GM18868 (cell line): Measurements from ENCODE around the gene CCDC102B.
A peak's percentile ranks its signal among the peaks of the same experiment; 100 is the strongest.
"Not testable (repeated sequence)": the region's sequence is repeated elsewhere in the genome, so short reads cannot be mapped to it uniquely, and the experiment has no call there.

ENCODE experiments used
- ATAC-seq: cut with Tn5 transposase; IDR thresholded peaks from one replicate; pipeline ENCODE4 v1.9.1; 2021; ENCODE audit warnings: mild to moderate bottlenecking, moderate library complexity; ENCODE audit not compliant: unreplicated experiment

The CCDC102B gene

DNA sequence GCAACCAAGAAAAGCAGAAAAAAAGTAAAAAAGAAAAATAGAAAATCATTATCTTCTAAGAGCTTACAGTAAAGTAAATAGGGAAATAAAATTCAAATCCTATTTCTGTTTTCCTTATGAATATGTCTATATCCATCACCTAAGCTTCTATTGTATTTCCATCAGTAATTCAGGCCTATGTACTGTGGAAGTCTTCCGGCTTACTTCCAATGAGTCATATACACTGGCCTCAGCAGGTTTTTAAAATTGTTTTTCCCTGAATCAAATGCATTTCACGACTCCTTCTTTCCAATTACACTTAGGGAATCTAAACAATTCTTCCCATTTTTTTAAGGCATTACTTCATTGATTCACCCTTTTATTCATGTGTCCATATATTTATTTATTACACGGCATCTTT, 164.7 kb downstream of the CCDC102B start:
- ATAC-seq: no peak

DNA sequence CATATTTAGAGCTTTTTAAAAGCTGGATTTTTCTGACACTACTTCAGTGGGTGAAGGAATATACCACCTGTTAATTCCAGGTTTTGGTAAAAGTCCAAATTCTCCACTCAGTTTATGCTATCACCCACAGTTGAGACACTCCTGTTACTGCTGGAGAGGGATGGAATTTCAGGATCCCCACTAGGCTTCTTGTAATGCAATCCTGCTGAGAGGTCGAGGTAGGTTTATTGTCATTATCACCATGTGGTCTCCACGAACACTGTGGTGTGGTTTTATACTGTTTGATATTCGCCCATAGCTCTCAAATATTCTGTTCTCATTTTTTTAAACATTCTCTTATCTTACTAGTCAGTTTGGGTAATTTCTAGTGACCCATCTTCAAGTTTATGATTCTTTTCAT, 167.9 kb downstream of the CCDC102B start:
- ATAC-seq: no peak

DNA sequence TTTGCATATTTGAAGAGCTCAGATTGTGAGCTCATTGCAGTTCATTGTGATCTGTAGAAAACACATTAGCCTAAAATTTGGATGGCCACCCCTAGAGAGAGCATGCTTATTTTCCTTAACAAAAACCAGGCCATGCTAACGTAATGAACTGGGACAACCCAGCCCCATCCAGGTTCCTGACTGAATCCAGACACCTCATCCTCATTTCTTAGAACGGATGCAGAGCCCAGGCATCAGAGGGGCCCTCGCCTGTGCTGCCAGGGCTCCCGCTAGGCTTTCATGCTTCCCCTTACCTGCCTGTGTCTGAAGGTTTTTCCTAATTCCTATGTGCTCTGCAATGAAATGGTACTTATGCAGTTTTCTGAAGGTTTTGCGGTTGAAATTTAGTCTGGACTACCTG, 171.1 kb downstream of the CCDC102B start:
- no peak for ATAC-seq

DNA sequence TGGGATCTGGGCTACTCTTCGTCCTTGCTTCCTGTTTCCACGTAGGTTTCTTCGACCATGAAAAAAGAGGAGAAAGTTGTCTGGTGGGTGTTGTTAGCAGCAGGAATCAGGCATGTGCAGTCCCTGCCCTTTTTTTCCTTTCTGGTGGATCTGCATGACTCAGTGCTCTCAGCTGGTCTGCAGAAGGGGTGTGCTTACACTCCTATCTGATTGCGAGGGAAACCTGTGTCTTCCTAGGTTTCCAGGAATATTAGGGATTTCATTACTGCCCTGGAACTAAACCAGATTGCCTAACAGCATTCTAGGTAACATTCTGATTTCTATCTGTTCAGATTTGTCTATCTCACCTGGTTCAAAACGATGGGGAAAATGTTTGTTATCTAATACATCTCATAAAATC, 174.3 kb downstream of the CCDC102B start:
- ATAC-seq: no peak

DNA sequence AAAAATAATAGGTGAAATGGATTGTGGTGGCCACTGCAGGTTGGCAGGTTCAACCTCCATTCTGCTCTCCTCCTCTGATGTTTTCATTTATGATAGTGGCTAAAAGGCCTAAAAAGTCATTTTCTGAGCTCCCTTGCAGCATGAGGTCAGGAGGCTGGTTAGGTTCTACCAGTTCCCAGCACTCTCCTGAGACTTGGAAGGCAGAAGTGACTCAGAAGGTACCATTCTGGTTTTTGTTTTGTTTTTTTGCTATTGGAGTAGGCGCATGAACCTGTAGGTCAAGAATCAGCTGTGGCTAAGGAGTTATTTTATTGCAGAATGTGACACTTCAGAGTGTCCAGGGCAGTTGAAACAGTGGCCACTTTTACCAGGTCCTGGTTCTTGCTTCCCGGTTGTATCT, 181.9 kb downstream of the CCDC102B start:
- ATAC-seq: no peak

DNA sequence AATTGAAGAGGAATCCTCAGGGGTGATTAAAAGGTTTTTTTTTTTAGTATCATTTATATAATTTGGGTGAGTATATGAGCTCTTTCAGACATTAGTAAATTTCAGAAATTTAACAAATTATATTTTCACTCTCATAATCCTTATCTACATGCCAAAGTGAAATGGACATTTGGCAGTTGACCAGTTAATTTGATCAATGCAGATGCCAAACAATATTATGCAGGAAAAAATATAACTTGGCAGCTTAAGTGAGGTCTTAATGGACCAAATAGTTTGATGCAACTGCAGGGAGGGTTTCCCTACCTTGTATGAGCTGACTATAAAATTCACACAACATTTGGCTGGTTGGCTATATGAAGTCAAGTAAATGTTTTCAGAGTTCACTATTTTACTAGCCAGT, 185.2 kb downstream of the CCDC102B start:
- no peak for ATAC-seq

DNA sequence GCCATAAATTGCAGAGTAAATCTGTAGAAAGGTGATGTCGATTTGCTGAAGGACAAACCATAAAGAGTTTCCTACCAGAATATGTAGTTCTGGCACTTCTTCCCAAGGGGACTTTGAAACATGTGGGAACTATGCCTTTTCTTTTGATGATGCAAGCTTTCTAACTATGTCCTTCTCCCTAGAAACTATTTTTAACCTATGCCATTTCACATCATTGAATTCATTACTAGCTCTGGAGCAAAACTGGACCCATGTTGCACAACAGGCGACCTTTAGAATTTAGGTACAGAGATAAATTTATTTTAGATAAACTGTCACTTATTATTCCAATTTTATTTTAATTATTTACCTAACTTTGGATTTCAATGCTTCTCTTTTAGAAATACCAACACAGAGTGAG, 186.5 kb downstream of the CCDC102B start:
- ATAC-seq: no peak

DNA sequence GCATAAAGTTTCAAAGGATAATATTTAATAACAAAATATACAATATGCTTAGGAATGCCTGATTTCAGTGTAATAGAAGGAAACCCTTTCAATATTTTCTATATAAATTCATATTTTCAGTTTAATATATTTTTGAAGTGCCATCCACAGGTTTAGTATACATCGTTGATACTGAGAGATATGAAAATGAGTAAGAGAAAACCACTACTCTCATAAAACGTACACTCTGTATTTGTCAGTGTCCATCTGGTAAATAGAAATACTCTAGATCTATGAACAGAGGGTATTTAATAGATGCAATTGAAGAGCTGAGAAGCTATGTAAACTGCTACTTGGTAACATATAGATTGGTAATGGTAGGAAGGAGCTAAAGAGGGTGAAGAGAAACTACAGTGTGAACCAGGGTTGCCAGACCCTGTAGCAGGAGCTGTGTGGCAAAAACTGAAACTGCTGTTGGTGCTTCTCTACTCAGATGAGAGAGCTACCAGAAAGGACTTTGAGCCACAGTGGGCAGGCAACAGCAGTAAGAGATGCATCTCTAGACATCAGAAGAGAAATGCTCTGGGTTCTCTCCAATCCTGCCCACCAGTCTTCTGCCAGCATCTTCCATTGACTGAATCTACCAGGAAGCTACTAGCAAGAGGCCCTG, 187.4 kb downstream of the CCDC102B start:
- ATAC-seq: peak; percentile 79

DNA sequence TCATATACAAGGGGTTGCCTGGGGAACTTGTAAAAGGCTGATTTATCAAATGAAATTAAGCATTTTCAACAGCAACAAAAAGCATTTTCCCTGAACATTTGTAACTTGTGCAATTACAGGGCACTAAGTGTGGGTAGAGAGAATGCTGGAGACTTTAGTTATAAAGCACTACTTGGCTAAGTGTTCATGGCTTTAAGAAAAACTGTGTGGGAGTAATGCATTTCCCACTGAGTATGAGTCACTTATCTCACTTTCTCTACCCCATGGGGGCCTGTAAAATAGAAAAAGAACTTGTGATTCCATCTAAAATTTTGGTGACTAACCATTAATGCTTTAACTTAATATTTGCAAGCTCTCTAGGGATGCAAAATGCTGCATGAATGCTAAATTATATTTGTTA, 193.4 kb downstream of the CCDC102B start:
- ATAC-seq: peak; percentile 84

DNA sequence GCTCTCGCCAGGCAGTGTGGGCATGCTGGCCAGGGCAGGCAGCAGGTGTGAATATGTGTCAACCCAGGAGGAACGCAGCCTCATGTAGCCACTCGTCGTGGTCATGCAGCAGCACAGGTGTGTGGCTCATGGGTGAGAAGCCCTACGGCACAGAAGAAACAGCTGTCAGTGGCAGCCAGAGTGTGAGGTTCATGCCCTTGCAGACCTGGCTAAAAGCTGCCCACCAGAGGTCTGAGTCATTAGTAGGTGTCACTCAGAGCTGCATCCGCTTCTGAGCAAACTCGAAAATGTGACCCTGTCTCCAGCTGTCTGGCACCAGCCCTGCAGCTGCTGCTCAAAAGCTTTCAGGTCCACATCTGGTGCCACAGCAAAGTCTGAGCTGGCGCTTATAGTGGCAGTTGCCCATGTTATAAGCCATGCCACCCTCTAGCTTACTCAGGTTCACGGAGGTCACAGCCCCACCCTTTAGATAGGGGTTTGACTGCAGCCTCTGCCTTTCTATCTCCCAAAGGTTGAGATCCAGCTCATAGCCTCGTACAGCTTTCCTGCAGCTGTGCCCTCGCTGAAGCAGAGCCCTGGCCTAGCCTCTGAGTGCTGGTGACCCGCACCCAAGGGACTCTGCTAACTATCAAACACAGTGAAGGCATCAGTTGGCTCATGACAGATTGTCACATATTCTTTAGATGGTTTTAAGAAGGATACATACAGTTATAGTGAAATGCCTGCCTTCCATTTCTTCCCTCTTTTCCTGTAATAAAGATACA, 195.0 kb downstream of the CCDC102B start:
- peak; percentile 69 for ATAC-seq

DNA sequence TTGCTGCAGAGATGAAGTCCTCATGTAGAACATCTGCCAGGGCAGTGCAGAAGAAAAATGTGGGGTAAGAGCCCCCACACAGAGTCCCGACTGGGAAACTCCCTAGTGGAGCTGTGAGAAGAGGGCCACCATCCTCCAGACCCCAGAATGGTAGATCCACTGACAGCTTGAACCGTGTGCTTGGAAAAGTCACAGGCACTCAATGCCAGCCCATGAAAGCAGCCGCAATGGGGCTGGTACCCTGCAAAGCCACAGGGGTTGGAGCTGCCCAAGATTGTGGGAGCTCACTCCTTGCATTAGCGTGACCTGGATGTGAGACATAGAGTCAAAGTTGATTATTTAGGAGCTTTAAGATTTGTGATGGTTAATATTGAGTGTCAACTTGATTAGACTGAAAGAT, 197.8 kb downstream of the CCDC102B start:
- no peak for ATAC-seq

DNA sequence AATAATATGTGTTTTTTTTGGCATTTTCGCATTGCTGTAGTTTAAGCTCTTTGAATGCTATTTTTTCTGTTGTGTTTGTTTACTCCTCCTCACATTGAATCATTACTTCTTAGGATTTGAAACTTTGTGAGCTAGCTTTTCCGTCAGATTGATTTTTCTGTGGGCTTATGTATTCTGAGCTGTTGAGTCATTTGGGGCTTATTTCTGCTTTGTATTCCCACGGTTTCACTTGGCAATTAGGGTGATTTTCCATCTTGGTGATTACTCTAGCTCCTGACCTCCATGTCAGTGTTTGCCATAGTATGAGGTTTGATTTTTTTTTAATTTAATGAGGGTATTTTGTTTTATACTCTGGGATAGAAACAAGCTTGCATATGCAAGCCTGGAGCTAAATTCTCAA, 200.0 kb downstream of the CCDC102B start:
- ATAC-seq: no peak

DNA sequence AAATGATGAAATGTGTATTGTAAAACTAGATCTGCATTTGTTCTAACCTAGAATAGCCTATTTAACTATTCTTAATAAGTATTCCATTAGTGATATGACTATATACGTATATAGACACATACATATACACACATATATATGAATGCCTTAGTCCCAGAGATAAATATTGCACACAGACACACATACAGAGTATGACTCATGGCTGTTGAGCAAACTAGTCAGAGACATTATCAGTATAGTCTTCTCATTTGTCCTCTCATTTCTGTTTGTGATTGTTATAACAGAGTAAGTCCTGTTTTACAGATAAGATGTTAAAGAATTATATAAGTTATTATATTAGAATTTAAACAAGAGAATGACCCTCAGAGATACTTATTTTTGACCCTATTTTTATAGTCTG, 202.5 kb downstream of the CCDC102B start:
- ATAC-seq: no peak

DNA sequence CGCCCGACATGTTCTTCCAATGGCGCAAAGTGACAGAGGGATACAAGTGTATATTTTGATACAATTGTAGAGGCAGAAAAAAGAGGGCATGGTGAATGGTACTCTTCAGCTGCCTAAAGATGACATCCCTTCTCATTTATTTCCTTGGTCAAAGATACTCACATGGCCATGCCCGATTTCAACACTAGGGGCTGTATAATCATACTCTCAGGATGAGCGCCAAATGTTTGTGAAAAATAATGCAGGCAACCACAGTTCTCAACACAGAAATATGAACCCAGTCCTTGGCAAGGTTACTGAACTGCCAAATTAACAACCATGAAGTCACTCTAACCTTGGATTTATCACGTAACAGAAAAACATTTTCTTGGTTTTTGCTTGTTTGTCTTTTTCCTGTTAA, 204.4 kb downstream of the CCDC102B start:
- ATAC-seq: peak; percentile 41

DNA sequence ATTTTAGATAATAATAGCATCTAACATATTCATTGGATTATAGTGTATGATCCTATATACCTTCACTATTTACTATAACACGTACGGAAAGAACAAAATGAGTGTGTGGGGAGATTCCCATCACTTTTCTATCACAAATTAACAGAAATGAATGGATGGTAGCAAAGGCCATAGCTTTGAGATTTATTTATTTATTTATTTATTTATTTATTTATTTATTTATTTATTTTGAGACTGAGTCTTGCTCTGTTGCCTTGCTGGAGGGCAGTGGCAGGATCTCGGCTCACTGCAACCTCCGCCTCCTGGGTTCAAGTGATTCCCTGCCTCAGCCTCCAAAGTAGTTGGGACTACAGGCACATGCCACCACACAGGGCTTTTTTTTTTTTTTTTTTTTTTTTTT, 208.3 kb downstream of the CCDC102B start:
- not testable (repeated sequence) for ATAC-seq

DNA sequence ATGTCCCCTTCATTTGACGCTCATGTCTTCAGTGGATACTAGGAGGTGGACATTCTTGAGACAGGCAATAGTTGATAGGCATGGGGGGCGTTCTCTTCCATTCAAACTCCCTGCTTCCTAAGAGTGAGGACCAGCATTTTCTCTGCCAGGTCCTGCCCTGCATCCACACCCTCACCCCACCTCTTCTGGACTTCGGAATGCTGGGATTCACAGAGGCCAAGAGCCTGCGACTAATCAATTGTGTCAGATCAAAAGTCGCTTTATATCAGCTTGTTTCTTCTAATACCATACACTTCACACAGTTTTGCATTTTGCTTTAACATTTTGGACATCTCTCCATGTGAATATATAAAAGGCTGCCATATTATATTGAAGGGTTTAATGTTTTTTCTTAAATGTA, 210.7 kb downstream of the CCDC102B start:
- ATAC-seq: no peak

DNA sequence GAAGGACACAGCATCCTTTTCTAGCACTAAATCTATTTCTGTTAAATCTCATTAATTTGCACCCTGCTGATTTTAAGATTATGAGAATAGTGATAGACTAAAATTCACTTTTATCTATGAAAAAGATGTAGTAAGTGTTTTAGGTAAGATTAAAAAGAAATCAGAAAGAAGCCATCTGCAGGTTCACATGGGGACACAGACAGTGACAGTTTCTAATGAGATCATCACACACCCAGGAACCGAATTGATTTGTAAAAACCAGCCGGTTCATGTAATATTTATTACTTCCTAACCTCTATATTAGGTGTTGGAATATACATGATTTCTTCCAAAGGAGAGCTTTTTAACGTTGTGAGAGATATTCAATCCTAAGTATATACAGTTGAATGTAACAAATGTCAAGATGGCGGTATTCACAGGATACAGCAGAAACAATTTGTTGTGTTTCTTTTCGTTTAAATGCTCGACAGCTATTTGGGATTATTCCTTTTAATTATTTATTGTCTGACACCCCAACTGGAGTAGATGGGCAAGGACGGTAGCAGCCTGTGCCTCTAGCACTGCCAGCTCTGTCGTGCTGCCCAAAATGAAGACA, 223.4 kb downstream of the CCDC102B start:
- ATAC-seq: no peak

DNA sequence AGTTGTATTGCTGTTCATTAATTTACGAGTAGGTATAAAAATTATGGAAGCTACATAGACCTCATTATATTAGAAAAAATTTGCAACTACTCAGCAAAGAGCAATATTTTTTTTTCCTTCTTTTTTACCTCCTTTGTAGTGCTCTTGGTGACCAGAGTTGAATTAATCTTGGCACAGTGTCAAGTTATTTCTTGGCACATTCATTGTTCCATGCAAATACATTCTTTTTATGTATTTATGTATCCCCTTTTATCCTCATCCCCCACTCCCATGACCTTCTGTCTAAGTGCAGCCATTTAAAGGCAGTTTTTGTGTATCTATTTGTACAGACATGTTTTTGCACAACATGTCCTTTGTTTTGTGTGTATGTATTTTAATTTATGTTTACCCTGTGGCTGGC, 224.5 kb downstream of the CCDC102B start:
- no peak for ATAC-seq

DNA sequence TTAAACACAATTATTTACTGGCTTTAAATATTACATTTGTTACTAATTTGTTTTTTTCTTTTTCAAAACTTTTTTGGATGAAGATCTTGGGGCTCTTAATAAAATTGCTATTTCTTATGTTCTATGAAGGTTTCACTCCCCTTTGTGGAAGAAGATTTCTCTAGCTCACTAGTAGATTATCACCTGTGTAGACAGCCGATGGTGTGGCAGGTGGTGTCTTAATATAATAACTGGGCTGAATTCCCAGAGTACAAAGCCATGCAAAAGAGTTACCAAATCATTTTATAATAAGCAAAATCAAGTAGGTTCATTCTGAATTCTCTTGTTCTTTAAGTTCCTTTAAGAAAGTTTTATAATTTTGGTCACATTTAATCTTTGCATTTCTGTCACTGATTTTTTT, 233.7 kb downstream of the CCDC102B start:
- ATAC-seq: no peak

DNA sequence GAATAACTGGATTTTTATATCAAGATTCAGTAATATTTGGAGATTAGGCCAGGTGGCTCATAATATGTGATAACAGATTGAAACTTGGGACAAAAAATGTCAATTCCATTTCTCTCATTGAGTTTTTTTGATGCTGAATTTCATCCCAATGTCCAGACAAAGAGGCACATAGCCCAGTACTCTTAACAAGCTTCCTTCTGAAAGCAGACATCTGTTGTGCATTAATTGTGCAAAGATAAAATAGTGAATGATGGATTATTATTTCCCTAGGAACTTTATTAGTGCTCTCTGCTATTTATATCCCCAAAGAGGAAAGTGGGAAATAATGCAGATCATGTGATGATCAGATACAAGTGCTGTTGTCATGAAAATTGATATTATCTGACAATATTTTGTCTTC, 234.1 kb downstream of the CCDC102B start:
- no peak for ATAC-seq

DNA sequence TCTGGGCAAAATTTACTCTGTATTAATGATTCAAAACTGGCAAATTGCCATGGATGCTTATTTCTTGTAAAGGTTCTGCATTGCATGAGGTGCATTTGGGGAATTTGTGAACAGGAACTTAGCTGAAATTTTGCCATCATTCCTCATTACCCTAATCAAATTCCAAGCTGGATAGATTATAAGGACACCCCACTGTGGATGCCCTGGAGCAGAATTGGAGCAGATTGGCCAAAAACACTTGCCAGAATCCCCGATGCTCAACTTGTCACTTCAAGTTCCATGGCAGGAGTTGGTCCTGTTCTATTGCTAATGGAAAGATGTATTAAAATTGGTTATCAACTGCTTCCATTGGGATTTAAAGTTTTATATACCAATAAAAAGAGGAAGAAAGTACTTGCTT, 237.9 kb downstream of the CCDC102B start:
- ATAC-seq: no peak

DNA sequence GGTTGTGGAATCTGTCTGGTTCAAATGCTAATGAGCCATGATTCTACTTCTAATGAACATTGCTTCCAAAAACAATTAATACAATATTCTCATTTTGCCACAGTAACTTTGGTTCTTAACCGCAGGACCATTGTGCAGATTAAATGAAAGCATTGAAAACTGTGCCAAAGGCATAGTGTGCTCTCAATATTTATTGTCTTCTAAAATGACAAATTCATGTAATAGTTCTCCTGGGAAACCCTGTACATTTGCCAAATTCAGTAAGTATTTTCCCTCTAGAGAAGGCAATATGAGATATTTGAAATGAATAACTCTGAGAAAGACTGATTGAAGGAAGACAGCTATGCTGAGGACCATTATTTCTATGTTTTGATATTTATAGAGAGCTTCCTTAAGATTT, 246.3 kb downstream of the CCDC102B start:
- no peak for ATAC-seq
